ENCODE data around the gene SLC8A1.

GRCh38 chr2:40339026-40339425, 112.9 kb downstream of the SLC8A1 start:
- TF ChIP-seq CTCF (IDR thresholded peaks at IDR 0.05) (no peak), POLR2A (IDR thresholded peaks at IDR 0.05) (no peak)

All from upper lobe of left lung (tissue), 4 donors.